ENCODE results near the gene MRTO4. TPM values are rescaled to one million over a fixed set of nuclear protein-coding genes. Genes with fewer than 3 reads are reported as not detected.

Gene MRTO4
- total and polyA plus RNA-seq, 2 of the 13 experiments (the other 11 are each of a cell fraction or from before 2014, with no cell fraction given): 28.1 to 59.2 TPM

DNA sequence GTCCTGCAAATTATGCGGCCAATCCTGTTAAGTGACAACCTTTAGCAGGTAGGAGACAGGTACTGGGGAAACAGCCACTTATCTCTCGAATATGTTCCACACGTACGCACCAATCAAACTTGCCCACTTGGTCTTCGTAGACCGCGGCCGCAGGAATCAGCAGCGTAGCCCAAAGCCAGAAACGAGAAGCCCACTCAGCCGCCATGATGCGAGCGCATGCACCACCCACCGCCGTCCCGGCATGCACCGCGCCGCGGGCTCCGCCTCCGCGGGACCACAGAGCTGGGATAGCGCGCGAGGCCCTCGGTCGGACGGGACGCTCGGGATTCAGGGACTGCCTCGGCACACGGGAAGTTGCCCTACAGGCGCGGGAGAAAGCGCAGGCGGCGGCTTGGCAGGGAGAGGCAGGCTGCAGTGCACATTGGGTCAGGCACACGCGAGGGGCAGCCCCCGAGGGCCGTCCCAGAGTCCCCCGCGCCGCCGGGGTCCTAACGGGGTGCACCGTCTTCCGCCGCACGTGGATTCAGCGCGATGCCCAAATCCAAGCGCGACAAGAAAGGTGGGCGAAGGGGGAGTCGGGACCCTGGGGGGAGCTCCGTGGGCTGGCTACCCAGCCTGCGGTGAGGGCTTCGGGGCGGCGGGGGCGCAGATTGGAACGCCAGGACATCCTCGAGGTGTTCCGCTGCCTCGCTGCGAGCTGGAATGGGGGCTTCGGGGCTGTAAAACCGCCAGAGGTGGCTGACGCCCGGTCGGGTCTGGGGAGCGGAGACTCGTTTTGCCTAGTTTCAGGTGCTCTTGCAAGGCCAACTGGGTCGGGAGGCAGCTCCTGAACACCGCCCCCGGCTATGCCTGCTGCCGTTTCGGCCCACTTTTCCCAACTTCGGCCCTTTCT lies at the start of gene MRTO4, which contains the start of gene EMC1 (continued):
- TF ChIP-seq, protein P1, sequence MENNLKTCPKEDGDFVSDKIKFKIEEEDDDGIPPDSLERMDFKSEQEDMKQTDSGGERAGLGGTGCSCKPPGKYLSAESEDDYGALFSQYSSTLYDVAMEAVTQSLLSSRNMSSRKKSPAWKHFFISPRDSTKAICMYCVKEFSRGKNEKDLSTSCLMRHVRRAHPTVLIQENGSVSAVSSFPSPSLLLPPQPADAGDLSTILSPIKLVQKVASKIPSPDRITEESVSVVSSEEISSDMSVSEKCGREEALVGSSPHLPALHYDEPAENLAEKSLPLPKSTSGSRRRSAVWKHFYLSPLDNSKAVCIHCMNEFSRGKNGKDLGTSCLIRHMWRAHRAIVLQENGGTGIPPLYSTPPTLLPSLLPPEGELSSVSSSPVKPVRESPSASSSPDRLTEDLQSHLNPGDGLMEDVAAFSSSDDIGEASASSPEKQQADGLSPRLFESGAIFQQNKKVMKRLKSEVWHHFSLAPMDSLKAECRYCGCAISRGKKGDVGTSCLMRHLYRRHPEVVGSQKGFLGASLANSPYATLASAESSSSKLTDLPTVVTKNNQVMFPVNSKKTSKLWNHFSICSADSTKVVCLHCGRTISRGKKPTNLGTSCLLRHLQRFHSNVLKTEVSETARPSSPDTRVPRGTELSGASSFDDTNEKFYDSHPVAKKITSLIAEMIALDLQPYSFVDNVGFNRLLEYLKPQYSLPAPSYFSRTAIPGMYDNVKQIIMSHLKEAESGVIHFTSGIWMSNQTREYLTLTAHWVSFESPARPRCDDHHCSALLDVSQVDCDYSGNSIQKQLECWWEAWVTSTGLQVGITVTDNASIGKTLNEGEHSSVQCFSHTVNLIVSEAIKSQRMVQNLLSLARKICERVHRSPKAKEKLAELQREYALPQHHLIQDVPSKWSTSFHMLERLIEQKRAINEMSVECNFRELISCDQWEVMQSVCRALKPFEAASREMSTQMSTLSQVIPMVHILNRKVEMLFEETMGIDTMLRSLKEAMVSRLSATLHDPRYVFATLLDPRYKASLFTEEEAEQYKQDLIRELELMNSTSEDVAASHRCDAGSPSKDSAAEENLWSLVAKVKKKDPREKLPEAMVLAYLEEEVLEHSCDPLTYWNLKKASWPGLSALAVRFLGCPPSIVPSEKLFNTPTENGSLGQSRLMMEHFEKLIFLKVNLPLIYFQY (CRISPR knock-in tag; IDR thresholded peaks at IDR 0.05; ENCODE audit: borderline replicate concordance): no peak
- TF ChIP-seq SAFB2 (CRISPR knock-in tag; IDR thresholded peaks at IDR 0.05; ENCODE audit: borderline replicate concordance, low read depth): peak; percentile 88
- TF ChIP-seq, protein P2, sequence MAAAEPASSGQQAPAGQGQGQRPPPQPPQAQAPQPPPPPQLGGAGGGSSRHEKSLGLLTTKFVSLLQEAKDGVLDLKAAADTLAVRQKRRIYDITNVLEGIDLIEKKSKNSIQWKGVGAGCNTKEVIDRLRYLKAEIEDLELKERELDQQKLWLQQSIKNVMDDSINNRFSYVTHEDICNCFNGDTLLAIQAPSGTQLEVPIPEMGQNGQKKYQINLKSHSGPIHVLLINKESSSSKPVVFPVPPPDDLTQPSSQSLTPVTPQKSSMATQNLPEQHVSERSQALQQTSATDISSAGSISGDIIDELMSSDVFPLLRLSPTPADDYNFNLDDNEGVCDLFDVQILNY (CRISPR knock-in tag; conservative IDR thresholded peaks at IDR 0.05): peak; percentile 80; the same call in 1 of the 2 replicates
- TF ChIP-seq ZNF672 (CRISPR knock-in tag; IDR thresholded peaks at IDR 0.05): 0 out of 2 replicates have a peak, but pooled peaks have one; percentile 66
- TF ChIP-seq CBFB (CRISPR knock-in tag; IDR thresholded peaks at IDR 0.05): peak; percentile 93

DNA sequence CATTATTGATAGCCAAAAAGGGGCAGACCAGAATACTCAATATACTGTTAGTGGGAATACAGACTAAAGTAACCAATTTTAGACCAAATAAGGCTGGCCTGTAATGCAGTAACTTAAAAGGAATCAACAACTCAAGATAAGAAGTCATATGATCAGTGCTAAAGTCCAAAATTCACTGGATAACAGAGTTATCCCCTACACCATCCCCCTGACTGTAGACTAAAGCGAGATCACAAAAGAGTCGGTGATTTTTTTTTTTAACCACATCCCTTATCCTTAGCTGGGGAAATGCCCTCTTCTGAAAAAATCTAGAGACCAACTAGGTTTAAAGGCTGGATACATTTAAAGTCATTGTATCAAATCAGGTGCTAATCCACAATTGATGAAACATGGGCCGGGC lies 49.2 kb upstream of the MRTO4 start:
- ATAC-seq (peak; percentile 66), FAIRE-seq (no peak), DNase-seq (ENCODE audit: low spot score) (peak; percentile 62)
- BruUV-seq (replicated peaks): no TSS peak
- H3K4me3 ChIP-seq (replicated peaks in 1 of 3; ENCODE audit: insufficient read depth in 1 of 3, low read depth in 2 of 3, low read length in 3 of 3): no peak overlapping the region
- no peak overlapping the region for H2AFZ ChIP-seq (ENCODE audit: low read length)
- peaks cover 84% of the 10 kb centered on the region for H3K79me2 ChIP-seq (ENCODE audit: insufficient read depth, low read length)
- intact Hi-C loops (cut with micrococcal nuclease; ENCODE audit: unreplicated experiment) (no loop called here), in situ Hi-C loops (cut with HindIII; ENCODE audit: extremely low pct_ligation_motif_present, low pct_unique_long_range_greater_than_20kb) (no loop called here)
- H3K4me1 ChIP-seq (ENCODE audit: insufficient read depth, low read length): peaks cover 63% of the 10 kb centered on the region
- ChIA-PET POLR2A (interaction anchor here (1.0 kb wide), 1 partner anchor 8 kb away, joined by 6 read pairs; no protein-coding TSS in a partner anchor), CTCF (ENCODE audit: low intra/inter-chr PET ratio, low total read pairs) (no interaction called here)
- peak overlapping the region; percentile 43 for H3K27ac ChIP-seq (ENCODE audit: extremely low read length, insufficient read depth, low read length)
- H3K27me3 ChIP-seq (ENCODE audit: control insufficient read depth in 1 of 2, insufficient read depth in 2 of 2, low read length in 2 of 2): no peaks in the 10 kb centered on the region; a peak in 1 of 5 replicates
- 61% methylated on average over 3 of the region's 3 CpGs for WGBS (ENCODE audit: low lambda C conversion rate)
- peaks cover 31% of the 10 kb centered on the region for H4K20me1 ChIP-seq (ENCODE audit: insufficient read depth, low read length)
- no peak overlapping the region for H3K9ac ChIP-seq (ENCODE audit: insufficient read depth, low read depth, low read length)
- H3K9me3 ChIP-seq (ENCODE audit: low read length): no peaks in the 10 kb centered on the region
- H3K4me2 ChIP-seq (ENCODE audit: low read depth, low read length): peak overlapping the region; percentile 34
- peaks cover 23 to 53% of the 10 kb centered on the region in 2 experiments for H3K36me3 ChIP-seq (replicated peaks in 1 of 2; ENCODE audit: control insufficient read depth in 1 of 2, insufficient read depth in 2 of 2, low read length in 2 of 2)
- TF ChIP-seq ZNF350 (CRISPR knock-in tag; IDR thresholded peaks at IDR 0.05; ENCODE audit: borderline replicate concordance, low read depth): no peak
- no peak for TF ChIP-seq RBFOX2 (IDR thresholded peaks at IDR 0.05; ENCODE audit: low read depth, low read length)
- no peak for TF ChIP-seq ZNF33B (CRISPR knock-in tag; IDR thresholded peaks at IDR 0.05)
- no peak for TF ChIP-seq GABPB1 (CRISPR knock-in tag; IDR thresholded peaks at IDR 0.05)
- TF ChIP-seq CAMTA2 (CRISPR knock-in tag; IDR thresholded peaks at IDR 0.05; ENCODE audit: borderline replicate concordance): no peak
- no peak for TF ChIP-seq ZC3H13 (CRISPR knock-in tag; IDR thresholded peaks at IDR 0.05)
- TF ChIP-seq, protein P3, sequence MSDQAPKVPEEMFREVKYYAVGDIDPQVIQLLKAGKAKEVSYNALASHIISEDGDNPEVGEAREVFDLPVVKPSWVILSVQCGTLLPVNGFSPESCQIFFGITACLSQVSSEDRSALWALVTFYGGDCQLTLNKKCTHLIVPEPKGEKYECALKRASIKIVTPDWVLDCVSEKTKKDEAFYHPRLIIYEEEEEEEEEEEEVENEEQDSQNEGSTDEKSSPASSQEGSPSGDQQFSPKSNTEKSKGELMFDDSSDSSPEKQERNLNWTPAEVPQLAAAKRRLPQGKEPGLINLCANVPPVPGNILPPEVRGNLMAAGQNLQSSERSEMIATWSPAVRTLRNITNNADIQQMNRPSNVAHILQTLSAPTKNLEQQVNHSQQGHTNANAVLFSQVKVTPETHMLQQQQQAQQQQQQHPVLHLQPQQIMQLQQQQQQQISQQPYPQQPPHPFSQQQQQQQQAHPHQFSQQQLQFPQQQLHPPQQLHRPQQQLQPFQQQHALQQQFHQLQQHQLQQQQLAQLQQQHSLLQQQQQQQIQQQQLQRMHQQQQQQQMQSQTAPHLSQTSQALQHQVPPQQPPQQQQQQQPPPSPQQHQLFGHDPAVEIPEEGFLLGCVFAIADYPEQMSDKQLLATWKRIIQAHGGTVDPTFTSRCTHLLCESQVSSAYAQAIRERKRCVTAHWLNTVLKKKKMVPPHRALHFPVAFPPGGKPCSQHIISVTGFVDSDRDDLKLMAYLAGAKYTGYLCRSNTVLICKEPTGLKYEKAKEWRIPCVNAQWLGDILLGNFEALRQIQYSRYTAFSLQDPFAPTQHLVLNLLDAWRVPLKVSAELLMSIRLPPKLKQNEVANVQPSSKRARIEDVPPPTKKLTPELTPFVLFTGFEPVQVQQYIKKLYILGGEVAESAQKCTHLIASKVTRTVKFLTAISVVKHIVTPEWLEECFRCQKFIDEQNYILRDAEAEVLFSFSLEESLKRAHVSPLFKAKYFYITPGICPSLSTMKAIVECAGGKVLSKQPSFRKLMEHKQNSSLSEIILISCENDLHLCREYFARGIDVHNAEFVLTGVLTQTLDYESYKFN (CRISPR knock-in tag; conservative IDR thresholded peaks at IDR 0.05): 0 out of 2 replicates have a peak, but pooled peaks have one; percentile 31
